Chondrocyte (in vitro differentiated cells): Measurements from ENCODE around the gene LURAP1L. TPM values are rescaled to one million over a fixed set of nuclear protein-coding genes. Genes with fewer than 3 reads are reported as not detected.

Source experiments
- DNase-seq: peaks from one replicate; pipeline ENCODE4 v3.0.0; 2021; ENCODE audit warnings: mixed read lengths, low spot score
- H3K27ac Mint-ChIP-seq: one replicate; pipeline ENCODE4 v1.8.0; 2021; ENCODE audit warnings: mild to moderate bottlenecking, moderate library complexity, mixed read lengths; ENCODE audit not compliant: unreplicated experiment
- H3K27me3 Mint-ChIP-seq: 2 replicates; pipeline ENCODE4 v1.8.0; 2021; ENCODE audit warnings: low read depth, mixed read lengths
- H3K36me3 Mint-ChIP-seq: 2 replicates; pipeline ENCODE4 v1.8.0; 2021; ENCODE audit warnings: low read depth, mixed read lengths
- H3K4me1 Mint-ChIP-seq: 2 replicates; pipeline ENCODE4 v1.8.0; 2021; ENCODE audit warnings: low read depth, mild to moderate bottlenecking, mixed read lengths
- H3K4me3 Mint-ChIP-seq: one replicate; pipeline ENCODE4 v1.8.0; 2021; ENCODE audit warnings: mild to moderate bottlenecking, moderate library complexity, mixed read lengths; ENCODE audit not compliant: unreplicated experiment
- H3K9me3 Mint-ChIP-seq: 2 replicates; pipeline ENCODE4 v1.8.0; 2021; ENCODE audit warnings: low read depth, mixed read lengths
- total RNA-seq: library from RNA; stranded (reverse); gene quantifications from 3 replicates; pipeline ENCODE4 v1.2.1, GENCODE V29; 2021
- TF ChIP-seq, protein P1 (sequence below): fragments of 200-600 bp; sonication (generic); IDR thresholded peaks from 2 replicates; pipeline ENCODE4 v1.5.0; 2021; ENCODE audit warnings: antibody characterized with exemption, mild to moderate bottlenecking, moderate library complexity

LURAP1L gene
- total RNA-seq, 1 donor from 2014 or later: 67.4 TPM

DNA sequence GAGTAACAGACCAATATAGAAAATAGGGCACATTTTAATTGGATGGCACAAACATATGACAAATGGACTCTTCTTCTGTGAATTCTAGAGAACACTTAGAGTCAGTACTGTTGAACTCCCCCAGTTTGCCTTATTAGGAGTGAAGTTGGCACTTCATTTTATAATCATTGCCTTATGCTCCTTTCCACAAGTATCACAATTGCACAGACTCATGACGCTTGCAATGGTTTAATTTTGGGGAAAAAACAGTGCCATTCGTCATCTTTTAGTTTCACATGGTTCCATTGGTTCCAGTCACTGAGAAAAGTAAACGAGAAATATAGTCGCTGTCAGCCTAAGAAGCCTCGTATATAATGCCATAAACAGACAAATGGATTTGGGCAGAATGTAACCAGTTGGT lies 71.2 kb downstream of the LURAP1L start:
- TF ChIP-seq, protein P1, sequence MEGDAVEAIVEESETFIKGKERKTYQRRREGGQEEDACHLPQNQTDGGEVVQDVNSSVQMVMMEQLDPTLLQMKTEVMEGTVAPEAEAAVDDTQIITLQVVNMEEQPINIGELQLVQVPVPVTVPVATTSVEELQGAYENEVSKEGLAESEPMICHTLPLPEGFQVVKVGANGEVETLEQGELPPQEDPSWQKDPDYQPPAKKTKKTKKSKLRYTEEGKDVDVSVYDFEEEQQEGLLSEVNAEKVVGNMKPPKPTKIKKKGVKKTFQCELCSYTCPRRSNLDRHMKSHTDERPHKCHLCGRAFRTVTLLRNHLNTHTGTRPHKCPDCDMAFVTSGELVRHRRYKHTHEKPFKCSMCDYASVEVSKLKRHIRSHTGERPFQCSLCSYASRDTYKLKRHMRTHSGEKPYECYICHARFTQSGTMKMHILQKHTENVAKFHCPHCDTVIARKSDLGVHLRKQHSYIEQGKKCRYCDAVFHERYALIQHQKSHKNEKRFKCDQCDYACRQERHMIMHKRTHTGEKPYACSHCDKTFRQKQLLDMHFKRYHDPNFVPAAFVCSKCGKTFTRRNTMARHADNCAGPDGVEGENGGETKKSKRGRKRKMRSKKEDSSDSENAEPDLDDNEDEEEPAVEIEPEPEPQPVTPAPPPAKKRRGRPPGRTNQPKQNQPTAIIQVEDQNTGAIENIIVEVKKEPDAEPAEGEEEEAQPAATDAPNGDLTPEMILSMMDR: no peak
- Mint-ChIP-seq H3K27me3 (no peaks in the 10 kb centered on the region), H3K4me1 (peaks cover 38% of the 10 kb centered on the region), H3K27ac (no peak overlapping the region), H3K4me3 (no peak overlapping the region), H3K36me3 (no peaks in the 10 kb centered on the region), H3K9me3 (peaks cover 9% of the 10 kb centered on the region)
- DNase-seq: no peak

DNA sequence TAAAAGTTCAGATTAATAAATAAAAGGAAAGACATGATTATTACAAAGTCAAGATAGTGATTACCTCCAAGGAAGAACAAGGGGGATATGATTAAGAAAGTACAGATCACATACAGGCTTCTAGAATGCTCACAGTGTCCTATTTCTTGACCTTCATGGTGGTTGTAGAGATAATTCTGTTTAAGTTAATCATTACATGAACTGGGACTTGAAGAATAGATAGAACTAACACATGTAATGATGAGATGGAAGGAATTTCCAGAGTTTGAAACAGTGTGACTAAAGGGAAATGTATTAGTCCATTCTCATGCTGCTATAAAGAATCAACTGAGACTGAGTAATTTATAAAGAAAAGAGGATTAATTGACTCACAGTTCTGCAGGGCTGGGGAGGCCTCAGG lies 72.7 kb downstream of the LURAP1L start:
- Mint-ChIP-seq H3K4me1 (peaks cover 39% of the 10 kb centered on the region), H3K36me3 (no peaks in the 10 kb centered on the region), H3K27me3 (no peaks in the 10 kb centered on the region), H3K9me3 (peaks cover 5% of the 10 kb centered on the region), H3K27ac (peak overlapping the region; percentile 13), H3K4me3 (no peak overlapping the region)
- no peak for DNase-seq
- TF ChIP-seq, protein P1: no peak

DNA sequence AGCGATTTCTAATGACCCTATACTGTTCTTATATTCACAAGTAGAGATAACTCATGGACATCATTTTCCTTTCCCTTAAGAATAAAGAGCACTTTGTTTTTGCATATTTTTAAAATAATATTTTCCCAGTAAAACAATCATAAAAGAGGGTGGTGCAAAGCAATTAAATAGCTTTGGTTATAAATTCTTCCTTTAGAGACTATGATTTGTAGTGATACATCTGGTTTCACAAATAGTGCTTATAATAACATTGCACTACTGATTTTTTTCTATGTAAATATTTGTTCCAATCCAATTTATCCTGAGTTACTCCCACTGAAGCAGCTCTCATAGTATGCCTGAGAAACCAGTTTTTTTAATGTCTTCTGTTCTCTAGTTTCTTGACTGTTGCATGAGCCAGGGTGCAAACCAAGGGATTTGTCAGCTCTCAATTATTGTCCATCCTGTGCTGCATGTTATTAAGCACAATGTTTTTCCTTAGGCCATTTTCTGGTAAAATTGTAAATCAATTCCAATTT lies 74.7 kb downstream of the LURAP1L start:
- Mint-ChIP-seq H3K36me3 (no peaks in the 10 kb centered on the region), H3K27me3 (no peaks in the 10 kb centered on the region), H3K27ac (peak overlapping the region; percentile 15), H3K9me3 (peaks cover 2% of the 10 kb centered on the region), H3K4me1 (peaks cover 36% of the 10 kb centered on the region), H3K4me3 (no peak overlapping the region)
- DNase-seq: no peak
- TF ChIP-seq, protein P1: no peak

DNA sequence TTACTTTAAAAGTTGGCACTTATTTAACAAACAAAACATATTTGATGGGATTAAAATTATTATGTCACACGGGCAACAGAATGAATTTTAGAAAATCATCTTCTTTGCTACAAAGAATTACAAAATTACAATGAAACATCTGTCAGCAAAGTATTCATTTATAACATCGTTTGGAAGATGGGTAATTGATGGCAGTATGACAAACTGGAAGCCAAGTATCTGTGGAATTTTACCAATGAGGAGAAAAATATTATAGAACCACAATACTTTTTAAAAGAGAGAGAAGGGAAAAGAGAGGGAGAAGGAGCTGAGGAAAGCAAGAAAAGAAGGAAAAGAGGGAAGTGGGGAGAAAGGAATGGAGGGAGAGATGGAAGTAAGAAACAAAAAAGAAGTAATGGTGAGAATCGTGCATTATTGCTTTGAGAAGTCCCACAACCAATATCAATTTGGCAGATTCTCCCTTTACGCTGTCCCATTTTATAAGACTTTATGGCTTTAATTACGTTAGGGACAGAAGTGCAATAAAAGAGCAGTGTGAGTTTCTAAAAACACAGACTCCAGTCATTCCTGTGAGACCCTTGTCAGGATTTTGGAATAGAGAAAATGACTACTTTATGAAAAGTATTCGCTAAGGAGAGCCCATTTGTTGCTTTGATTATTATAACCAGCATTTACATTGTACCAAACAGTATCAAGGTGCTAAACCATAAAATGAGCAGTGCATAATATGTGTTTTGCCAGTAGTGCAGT lies 76.7 kb downstream of the LURAP1L start:
- Mint-ChIP-seq H3K27me3 (no peaks in the 10 kb centered on the region), H3K4me3 (no peak overlapping the region), H3K9me3 (peaks cover 2% of the 10 kb centered on the region), H3K36me3 (no peaks in the 10 kb centered on the region), H3K27ac (peak overlapping the region; percentile 2), H3K4me1 (peaks cover 33% of the 10 kb centered on the region)
- DNase-seq: no peak
- TF ChIP-seq, protein P1: no peak

DNA sequence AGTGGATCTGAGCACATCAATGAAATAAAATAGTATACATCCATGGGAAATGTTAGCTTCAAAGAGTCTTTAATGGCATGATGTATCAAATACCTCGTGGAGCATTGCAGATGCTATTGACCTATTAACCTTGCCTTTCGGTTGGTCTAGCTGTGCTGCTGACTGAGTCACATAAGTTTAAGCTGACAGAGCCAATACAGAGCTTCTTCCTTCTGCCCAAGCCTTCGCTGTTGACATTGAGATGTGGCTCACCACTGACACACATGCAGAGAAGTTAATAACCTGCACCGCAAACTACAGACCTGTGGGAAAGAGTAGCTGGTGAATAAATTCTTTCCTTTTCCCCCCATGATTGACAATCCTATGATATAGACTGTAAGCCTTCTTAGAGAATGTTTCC lies 78.2 kb downstream of the LURAP1L start:
- Mint-ChIP-seq H3K27ac (no peak overlapping the region), H3K9me3 (no peaks in the 10 kb centered on the region), H3K36me3 (no peaks in the 10 kb centered on the region), H3K4me3 (no peak overlapping the region), H3K27me3 (no peaks in the 10 kb centered on the region), H3K4me1 (peaks cover 28% of the 10 kb centered on the region)
- TF ChIP-seq, protein P1: no peak
- DNase-seq: no peak
